ENCODE results near the gene CORO1A. TPM values are rescaled to one million over a fixed set of nuclear protein-coding genes. Genes with fewer than 3 reads are reported as not detected.
"Not testable (repeated sequence)": the region's sequence is repeated elsewhere in the genome, so short reads cannot be mapped to it uniquely, and the experiment has no call there.

CORO1A gene
- polyA plus RNA-seq, 1 donor from 2014 or later, result 1,353 TPM

- not testable (repeated sequence) for H3K9me3 Mint-ChIP-seq, H3K36me3 Mint-ChIP-seq, H3K4me1 Mint-ChIP-seq, H3K27me3 Mint-ChIP-seq
- Mint-ChIP-seq H3K27ac (peak overlapping the region in 1 of 3 donors; percentile 63), H3K4me3 (peak overlapping the region in 2 of 4 donors; percentile 33 to 77)
These were observed 23.8 kb downstream of the CORO1A start for GRCh38 chr16:30207063-30207704.

DNA sequence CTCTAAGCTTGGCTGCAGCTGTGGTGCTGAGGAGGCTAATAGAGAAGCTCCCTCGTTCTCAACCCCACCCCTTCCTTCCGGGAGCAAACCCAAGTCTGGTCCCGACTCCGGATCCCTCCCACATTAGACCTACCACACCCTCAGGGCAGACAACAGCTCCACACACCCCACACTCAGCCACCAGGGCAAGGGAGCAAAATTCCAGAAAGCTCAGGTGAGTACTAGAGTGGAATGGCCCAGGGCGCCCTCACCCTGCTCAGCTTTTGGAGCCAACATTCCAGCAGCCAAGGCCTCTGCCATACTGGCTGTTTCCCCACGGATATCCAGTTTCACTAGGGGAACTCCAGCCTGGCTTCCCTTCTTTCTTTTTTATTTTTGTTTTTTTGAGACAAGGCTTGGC, 25.6 kb downstream of the CORO1A start:
- not testable (repeated sequence) for H3K4me1 Mint-ChIP-seq, H3K36me3 Mint-ChIP-seq, H3K27ac Mint-ChIP-seq, H3K9me3 Mint-ChIP-seq, H3K27me3 Mint-ChIP-seq, H3K4me3 Mint-ChIP-seq

GRCh38 chr16:30211414-30211813, 28.0 kb downstream of the CORO1A start:
- H3K27ac Mint-ChIP-seq, H3K36me3 Mint-ChIP-seq, H3K9me3 Mint-ChIP-seq, H3K27me3 Mint-ChIP-seq, H3K4me3 Mint-ChIP-seq, H3K4me1 Mint-ChIP-seq: not testable (repeated sequence)

DNA sequence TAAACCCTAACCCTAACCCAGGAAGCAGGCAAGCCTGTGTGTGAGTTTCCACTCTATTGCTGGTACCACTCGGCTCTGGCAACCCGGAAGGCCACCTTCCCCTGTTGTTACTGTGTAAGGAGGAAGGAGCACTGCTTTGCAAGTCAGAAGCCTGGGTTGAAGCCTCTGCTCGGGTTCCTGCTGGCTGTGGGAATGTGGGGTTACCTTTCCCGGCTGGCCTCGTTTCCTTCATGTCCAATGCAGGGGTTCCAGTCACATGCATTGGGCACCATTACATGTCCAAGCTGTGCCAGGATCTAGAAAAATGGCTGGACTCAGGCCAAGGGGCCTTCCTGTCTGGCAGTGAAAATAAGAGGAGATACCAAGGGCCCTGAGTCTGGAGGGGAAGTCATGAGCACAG, 33.7 kb downstream of the CORO1A start:
- H3K4me1 Mint-ChIP-seq, H3K27ac Mint-ChIP-seq, H3K36me3 Mint-ChIP-seq, H3K27me3 Mint-ChIP-seq, H3K9me3 Mint-ChIP-seq, H3K4me3 Mint-ChIP-seq: not testable (repeated sequence)

Other genes starting within 250 kb of the CORO1A start
- gene TMEM219, start 221.5 kb upstream of the CORO1A start, polyA plus RNA-seq, result 171 TPM
- gene TAOK2, start 209.7 kb upstream of the CORO1A start, polyA plus RNA-seq, result 7.6 TPM
- 21.0 TPM for gene HIRIP3, start 188.0 kb upstream of the CORO1A start, polyA plus RNA-seq
- 6.0 TPM for gene INO80E, start 187.4 kb upstream of the CORO1A start, polyA plus RNA-seq
- not detected for gene DOC2A, start 172.6 kb upstream of the CORO1A start, polyA plus RNA-seq
- not detected for gene C16orf92, start 160.4 kb upstream of the CORO1A start, polyA plus RNA-seq
- gene TLCD3B, start 152.3 kb upstream of the CORO1A start, polyA plus RNA-seq, result not detected
- 884 TPM for gene ALDOA, start 117.8 kb upstream of the CORO1A start, polyA plus RNA-seq
- 187 TPM for gene PPP4C, start 107.6 kb upstream of the CORO1A start, polyA plus RNA-seq
- gene TBX6, start 91.7 kb upstream of the CORO1A start, polyA plus RNA-seq, result not detected
- gene YPEL3, start 87.4 kb upstream of the CORO1A start, polyA plus RNA-seq, result 362 TPM
- gene GDPD3, start 70.1 kb upstream of the CORO1A start, polyA plus RNA-seq, result not detected
- 8.6 TPM for gene MAPK3, start 60.4 kb upstream of the CORO1A start, polyA plus RNA-seq
- 264 TPM for gene BOLA2B, start 10.1 kb downstream of the CORO1A start, polyA plus RNA-seq
- gene SLX1A, start 10.3 kb downstream of the CORO1A start, polyA plus RNA-seq, result 83.5 TPM
- gene SULT1A3, start 15.7 kb downstream of the CORO1A start, polyA plus RNA-seq, result 1.9 TPM
- 1.3 TPM for gene NPIPB13, start 64.9 kb downstream of the CORO1A start, polyA plus RNA-seq
- 42.7 TPM for gene CD2BP2, start 171.7 kb downstream of the CORO1A start, polyA plus RNA-seq
- 11.3 TPM for gene TBC1D10B, start 186.9 kb downstream of the CORO1A start, polyA plus RNA-seq
- 1.7 TPM for gene MYL11, start 191.2 kb downstream of the CORO1A start, polyA plus RNA-seq
- gene SEPTIN1, start 199.0 kb downstream of the CORO1A start, polyA plus RNA-seq, result 161 TPM
- 9.7 TPM for gene ZNF48, start 211.8 kb downstream of the CORO1A start, polyA plus RNA-seq
- 4.8 TPM for gene ZNF771, start 224.0 kb downstream of the CORO1A start, polyA plus RNA-seq
- 137 TPM for gene DCTPP1, start 246.4 kb downstream of the CORO1A start, polyA plus RNA-seq